SKM-1 treated with dmso at 0.1 percent for 144 hours (cell line): ENCODE measurements around the gene CAMKMT.

Experiments
- DNase-seq: peaks from one replicate; lab custom pipeline; 2025; ENCODE audit not compliant: unreplicated experiment; lab: John Stamatoyannopoulos, UW

The CAMKMT gene

GRCh38 chr2:44723921-44724320 lies 362.2 kb downstream of the CAMKMT start:
- DNase-seq, result no peak

- DNase-seq, result no peak
Measured at GRCh38 chr2:44730593-44730992, 368.8 kb downstream of the CAMKMT start.

- DNase-seq, result no peak
Measured at GRCh38 chr2:44731505-44731904, 369.8 kb downstream of the CAMKMT start.

- no peak for DNase-seq
Measured at GRCh38 chr2:44736270-44736942, 374.7 kb downstream of the CAMKMT start.

- DNase-seq, result peak; percentile 8
Measured at GRCh38 chr2:44740678-44741077, 378.9 kb downstream of the CAMKMT start.

GRCh38 chr2:44741507-44741906 lies 379.8 kb downstream of the CAMKMT start:
- DNase-seq, result no peak

GRCh38 chr2:44742057-44742456 lies 380.3 kb downstream of the CAMKMT start:
- no peak for DNase-seq

- no peak for DNase-seq
Measured at GRCh38 chr2:44743473-44743872, 381.7 kb downstream of the CAMKMT start.

- no peak for DNase-seq
Measured at GRCh38 chr2:44744961-44745892, 383.5 kb downstream of the CAMKMT start.

- DNase-seq, result no peak
Measured at GRCh38 chr2:44745922-44746766, 384.4 kb downstream of the CAMKMT start.

GRCh38 chr2:44746856-44747615 lies 385.3 kb downstream of the CAMKMT start:
- DNase-seq, result no peak

GRCh38 chr2:44747794-44748193 lies 386.0 kb downstream of the CAMKMT start:
- DNase-seq, result no peak

- no peak for DNase-seq
Measured at GRCh38 chr2:44751754-44752479, 390.2 kb downstream of the CAMKMT start.

GRCh38 chr2:44752761-44753160 lies 391.0 kb downstream of the CAMKMT start:
- no peak for DNase-seq

- DNase-seq, result peak; percentile 61
Measured at GRCh38 chr2:44753552-44754285, 392.0 kb downstream of the CAMKMT start.

- no peak for DNase-seq
Measured at GRCh38 chr2:44758591-44758990, 396.8 kb downstream of the CAMKMT start.

GRCh38 chr2:44759823-44760222 lies 398.1 kb downstream of the CAMKMT start:
- no peak for DNase-seq

- DNase-seq, result no peak
Measured at GRCh38 chr2:44763275-44763782, 401.6 kb downstream of the CAMKMT start.

GRCh38 chr2:44766220-44766619 lies 404.5 kb downstream of the CAMKMT start:
- no peak for DNase-seq
